K562 treated with DMSO at 1 percent for 4 hours (cell line): ENCODE data around the gene ERP27. TPM values are rescaled to one million over a fixed set of nuclear protein-coding genes. Genes with fewer than 3 reads are reported as not detected.

Source experiments
- total RNA-seq: library from RNA; unstranded; fragments of 300-600 nt; gene quantifications from 2 replicates; pipeline ENCODE4 v1.2.3, GENCODE V29; 2022; ENCODE audit not compliant: insufficient read depth

Gene ERP27
- total RNA-seq = not detected in 2 replicates

DNA sequence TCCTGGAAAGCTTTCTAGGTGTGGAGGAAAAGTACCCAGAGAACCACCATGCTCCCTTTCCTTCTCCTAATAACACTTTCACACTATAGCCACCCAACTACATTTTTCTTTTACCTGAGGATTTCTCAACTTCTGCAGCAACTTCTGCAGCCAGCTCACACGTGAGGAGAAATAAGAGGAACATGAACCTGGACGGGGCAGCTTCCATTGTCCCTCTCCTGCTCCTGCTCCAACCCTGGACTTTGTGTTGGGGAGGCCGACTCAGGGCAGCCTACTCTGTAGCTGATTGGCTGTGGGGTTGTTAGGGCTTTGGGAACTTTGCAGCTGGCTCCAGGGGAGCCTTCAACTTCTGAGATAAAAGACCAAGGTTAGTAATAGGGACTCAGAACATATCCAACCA lies at the start of gene ERP27:
TSS of gene ERP27 (minus strand) at position 237 of the 400 bp plus-strand sequence. CDS start at position 208, 29 bp downstream.

DNA sequence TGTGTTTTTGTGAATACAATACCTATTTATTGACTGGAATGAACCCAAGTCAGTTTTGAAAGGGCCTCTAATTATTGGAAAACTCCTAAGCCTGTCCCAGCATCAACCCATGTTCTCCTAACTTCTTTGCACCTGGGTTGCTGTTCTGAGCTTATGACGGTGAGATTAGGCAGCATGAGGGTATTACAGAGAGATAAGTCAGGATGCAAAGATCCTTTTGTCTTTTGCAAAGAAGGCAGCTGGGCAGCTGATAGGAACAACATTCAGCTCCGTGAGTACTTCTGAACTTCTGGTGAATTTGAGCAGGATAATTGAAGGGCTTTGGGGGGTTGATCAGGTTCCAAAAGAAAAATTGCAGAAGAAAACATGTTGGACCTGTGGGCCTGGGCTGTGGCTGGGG lies 34.5 kb upstream of the ERP27 start, which contains the start of gene PDE6H:
TSS of gene PDE6H (plus strand) at position 227 of the 400 bp plus-strand sequence. CDS start 4,971 bp downstream, outside the sequence.

DNA sequence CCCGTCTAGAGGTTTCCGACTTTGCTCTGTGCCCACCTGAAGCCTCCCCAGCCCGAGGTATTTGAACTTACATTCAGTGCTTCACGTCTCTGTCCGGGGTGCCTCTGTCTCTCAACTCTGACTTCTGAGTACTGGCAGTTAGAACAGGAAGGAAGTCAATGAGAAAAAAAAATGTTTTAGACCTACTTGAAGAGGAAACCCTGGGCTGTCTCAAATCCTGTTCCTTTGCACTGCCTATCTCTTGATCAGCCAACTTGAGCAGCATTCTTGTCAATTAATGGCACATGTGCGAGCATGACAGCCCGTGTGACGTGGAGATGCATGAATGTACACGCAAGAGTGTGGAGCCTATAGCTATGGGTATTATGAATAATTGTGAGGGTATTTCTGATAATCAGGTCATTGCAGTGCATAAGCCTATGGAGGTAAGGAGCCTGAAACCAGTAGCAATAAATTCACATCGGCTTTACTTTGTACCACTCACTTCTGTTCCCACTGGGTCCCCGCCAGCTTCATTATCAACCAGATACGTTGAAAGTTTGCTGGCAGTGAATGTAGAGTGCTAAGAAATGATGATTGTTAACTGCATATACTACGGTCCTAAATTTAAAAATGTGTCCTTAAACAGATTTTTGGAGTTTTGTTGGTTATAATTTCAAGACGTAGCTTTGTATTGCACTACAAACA lies 23.3 kb upstream of the ERP27 start, which contains the start of gene ARHGDIB:
TSS of gene ARHGDIB (minus strand) at position 136 of the 687 bp plus-strand sequence. CDS start 10,889 bp downstream, outside the sequence.

DNA sequence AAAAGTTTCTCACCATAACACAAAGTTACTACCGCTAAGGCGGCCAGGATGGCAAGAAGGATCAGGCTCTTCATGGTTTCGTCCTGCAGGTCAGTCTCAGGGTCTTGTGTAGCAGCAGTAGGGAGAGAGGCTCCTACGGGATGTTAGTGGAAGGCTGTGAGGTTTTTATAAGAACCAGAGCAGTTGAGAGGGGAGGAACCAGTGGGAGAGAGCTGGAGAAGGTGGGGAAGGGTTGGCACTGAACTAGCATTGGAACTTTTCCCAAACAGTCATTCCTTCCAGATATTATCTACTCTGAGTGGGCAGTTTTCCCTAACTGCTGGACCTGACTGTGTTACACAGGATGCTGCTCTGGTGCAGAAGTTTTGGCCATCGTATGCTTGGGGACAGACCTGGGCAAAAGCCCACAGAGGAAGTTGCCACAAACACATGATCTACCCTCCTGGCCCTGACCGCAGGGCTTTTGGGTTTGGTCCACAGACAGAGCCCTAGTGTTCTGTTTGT lies 52.6 kb downstream of the ERP27 start, which contains the start of gene MGP:
TSS of gene MGP (minus strand) at position 137 of the 504 bp plus-strand sequence. CDS start at position 74, 63 bp downstream.

Other genes with a start within 250 kb of the ERP27 start
- not detected in 2 replicates for gene GUCY2C, start 241.9 kb downstream of the ERP27 start, total RNA-seq
- gene WBP11, start 135.1 kb downstream of the ERP27 start, total RNA-seq = 20.9 and 27.1 TPM in 2 replicates
- 1.1 and 1.5 TPM in 2 replicates for gene C12orf60, start 134.9 kb downstream of the ERP27 start, total RNA-seq
- gene SMCO3, start 124.4 kb downstream of the ERP27 start, total RNA-seq = not detected in 2 replicates
- gene ART4, start 95.0 kb downstream of the ERP27 start, total RNA-seq = not detected in 2 replicates
- not detected in 2 replicates for gene MGP, start 52.7 kb downstream of the ERP27 start, total RNA-seq
- gene ARHGDIB, start 23.1 kb upstream of the ERP27 start, total RNA-seq = 72.0 and 82.3 TPM in 2 replicates
- gene PDE6H, start 34.5 kb upstream of the ERP27 start, total RNA-seq = not detected in 2 replicates